Loucy (cell line): ENCODE measurements around the gene ZNF750.

Source experiments
- CTCF ChIP-seq: fragments of 200-600 bp; sonication (generic); conservative IDR thresholded peaks from 2 replicates; pipeline ENCODE4 v1.5.1; 2014; ENCODE audit warnings: mild to moderate bottlenecking, antibody characterized with exemption, low read length
- EZH2phosphoT487 ChIP-seq: fragments of 200-600 bp; IDR thresholded peaks from 2 replicates; pipeline ENCODE4 v1.6.1; 2018; ENCODE audit warnings: antibody characterized with exemption, mild to moderate bottlenecking, moderate library complexity, borderline replicate concordance

GRCh38 chr17:82799591-82799990 lies 40.2 kb downstream of the ZNF750 start:
- TF ChIP-seq CTCF (no peak), EZH2phosphoT487 (no peak)
